Ramos (cell line): ENCODE data around the gene SLC13A2.
"Not testable (repeated sequence)": the region's sequence is repeated elsewhere in the genome, so short reads cannot be mapped to it uniquely, and the experiment has no call there.

Source experiments
- in situ Hi-C: fragments of 300-500 bp; cut with MboI; formaldehyde crosslinking; loops from one replicate; pipeline ENCODE4 v1.14.3; 2022; ENCODE audit warnings: low sequenced_read_pairs; ENCODE audit not compliant: unreplicated experiment

The SLC13A2 gene, protein sequence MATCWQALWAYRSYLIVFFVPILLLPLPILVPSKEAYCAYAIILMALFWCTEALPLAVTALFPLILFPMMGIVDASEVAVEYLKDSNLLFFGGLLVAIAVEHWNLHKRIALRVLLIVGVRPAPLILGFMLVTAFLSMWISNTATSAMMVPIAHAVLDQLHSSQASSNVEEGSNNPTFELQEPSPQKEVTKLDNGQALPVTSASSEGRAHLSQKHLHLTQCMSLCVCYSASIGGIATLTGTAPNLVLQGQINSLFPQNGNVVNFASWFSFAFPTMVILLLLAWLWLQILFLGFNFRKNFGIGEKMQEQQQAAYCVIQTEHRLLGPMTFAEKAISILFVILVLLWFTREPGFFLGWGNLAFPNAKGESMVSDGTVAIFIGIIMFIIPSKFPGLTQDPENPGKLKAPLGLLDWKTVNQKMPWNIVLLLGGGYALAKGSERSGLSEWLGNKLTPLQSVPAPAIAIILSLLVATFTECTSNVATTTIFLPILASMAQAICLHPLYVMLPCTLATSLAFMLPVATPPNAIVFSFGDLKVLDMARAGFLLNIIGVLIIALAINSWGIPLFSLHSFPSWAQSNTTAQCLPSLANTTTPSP

DNA sequence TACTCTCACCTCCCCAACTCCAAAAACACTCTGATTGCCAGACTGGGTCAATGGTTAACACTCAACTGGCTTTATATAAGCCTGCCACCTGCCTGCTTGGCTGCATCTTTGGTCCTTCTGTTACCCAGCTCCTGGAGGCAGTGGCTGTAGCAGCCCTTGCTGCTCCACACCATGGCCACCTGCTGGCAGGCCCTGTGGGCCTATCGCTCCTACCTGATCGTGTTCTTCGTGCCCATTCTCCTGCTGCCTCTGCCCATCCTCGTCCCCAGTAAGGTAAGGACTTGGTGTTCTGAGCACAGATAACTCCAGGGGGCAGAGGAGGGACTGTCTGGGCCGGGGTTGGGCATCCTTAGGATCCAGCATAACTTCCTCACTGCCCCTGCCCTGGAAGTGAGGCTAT is at the start of gene SLC13A2:
TSS of gene SLC13A2 (plus strand) at position 103 of the 400 bp plus-strand sequence. CDS start at position 172, 69 bp downstream.
- in situ Hi-C loops, result no loop called here

- in situ Hi-C loops, result loop anchor here (25.0 kb wide), 1 partner anchor 488 kb away; no protein-coding TSS in a partner anchor
These were observed 48.2 kb upstream of the SLC13A2 start for GRCh38 chr17:28425206-28425605.

GRCh38 chr17:28426081-28426519 is 47.3 kb upstream of the SLC13A2 start:
- in situ Hi-C loops, result loop anchor here (25.0 kb wide), 1 partner anchor 489 kb away; no protein-coding TSS in a partner anchor

- in situ Hi-C loops, result loop anchor here (25.0 kb wide), 1 partner anchor 490 kb away; no protein-coding TSS in a partner anchor
These were observed 46.1 kb upstream of the SLC13A2 start for GRCh38 chr17:28427371-28427770.

- in situ Hi-C loops, result loop anchor here (25.0 kb wide), 1 partner anchor 491 kb away; no protein-coding TSS in a partner anchor
These were observed 45.5 kb upstream of the SLC13A2 start for GRCh38 chr17:28427982-28428381.

DNA sequence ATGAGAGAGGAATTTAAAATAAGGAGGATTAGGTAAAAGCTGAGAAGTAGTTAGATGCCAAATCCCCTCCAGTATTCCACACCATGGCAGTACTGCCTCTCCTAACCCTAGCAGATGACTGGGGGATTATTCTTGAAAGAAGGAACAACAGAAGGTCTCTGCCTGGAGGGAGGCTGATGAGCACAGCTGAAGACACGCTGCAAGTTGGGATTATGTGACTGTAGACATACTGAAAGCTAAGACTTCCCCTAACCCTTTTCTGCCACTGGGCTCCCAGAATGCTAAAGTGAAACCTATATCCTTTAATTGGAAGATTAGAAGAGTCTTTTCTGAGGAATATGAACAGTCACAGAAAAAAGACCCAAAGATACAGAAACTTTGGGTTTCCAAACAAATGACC is 39.7 kb upstream of the SLC13A2 start:
- in situ Hi-C loops, result loop anchor here (25.0 kb wide), 1 partner anchor 496 kb away; no protein-coding TSS in a partner anchor

- in situ Hi-C loops, result loop anchor here (25.0 kb wide), 1 partner anchor 497 kb away; no protein-coding TSS in a partner anchor
These were observed 39.1 kb upstream of the SLC13A2 start for GRCh38 chr17:28434326-28434725.

- in situ Hi-C loops, result loop anchor here (25.0 kb wide), 1 partner anchor 507 kb away; no protein-coding TSS in a partner anchor
These were observed 29.4 kb upstream of the SLC13A2 start for GRCh38 chr17:28443901-28444638.

- in situ Hi-C loops, result loop anchor here (25.0 kb wide), 1 partner anchor 510 kb away; no protein-coding TSS in a partner anchor
These were observed 26.6 kb upstream of the SLC13A2 start for GRCh38 chr17:28446716-28447395.

DNA sequence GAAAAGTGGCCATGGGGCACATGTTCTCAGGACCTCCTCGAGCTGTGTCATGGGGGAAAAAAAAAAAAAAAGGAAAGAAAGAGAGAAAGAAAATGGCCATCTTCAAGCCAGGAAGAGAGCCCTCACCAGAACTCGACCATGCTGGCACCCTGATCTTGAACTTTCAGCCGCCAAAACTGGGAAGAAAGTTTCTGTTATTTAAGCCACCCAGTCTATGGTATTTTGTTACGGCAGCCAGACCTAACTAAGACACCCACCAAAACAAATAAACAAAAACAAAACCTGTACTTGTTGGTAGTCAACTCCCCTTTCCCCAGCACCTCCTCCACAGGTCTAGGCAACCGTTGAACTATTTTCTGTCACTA is 26.1 kb upstream of the SLC13A2 start:
- in situ Hi-C loops, result loop anchor here (25.0 kb wide), 1 partner anchor 510 kb away; no protein-coding TSS in a partner anchor

DNA sequence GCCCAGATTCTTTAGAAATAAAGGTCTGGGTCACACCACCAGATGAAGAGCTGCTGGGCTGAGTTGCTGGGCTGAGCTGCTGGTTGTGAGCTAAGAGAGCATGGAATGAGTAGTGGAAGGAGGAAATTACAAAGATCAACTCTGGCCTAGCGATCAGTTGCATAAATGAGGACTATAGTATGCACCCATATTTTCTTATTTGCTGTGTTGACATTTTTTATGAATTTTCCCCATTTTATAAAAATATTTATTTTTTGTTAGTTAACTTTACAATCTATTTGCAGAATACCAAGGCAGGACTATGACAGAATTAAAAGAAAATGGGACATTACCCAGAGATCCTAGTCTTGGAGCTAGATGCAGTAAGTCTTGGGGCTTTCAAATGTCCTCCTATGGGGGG is 23.6 kb upstream of the SLC13A2 start:
- in situ Hi-C loops, result loop anchor here (25.0 kb wide), 1 partner anchor 513 kb away; no protein-coding TSS in a partner anchor

DNA sequence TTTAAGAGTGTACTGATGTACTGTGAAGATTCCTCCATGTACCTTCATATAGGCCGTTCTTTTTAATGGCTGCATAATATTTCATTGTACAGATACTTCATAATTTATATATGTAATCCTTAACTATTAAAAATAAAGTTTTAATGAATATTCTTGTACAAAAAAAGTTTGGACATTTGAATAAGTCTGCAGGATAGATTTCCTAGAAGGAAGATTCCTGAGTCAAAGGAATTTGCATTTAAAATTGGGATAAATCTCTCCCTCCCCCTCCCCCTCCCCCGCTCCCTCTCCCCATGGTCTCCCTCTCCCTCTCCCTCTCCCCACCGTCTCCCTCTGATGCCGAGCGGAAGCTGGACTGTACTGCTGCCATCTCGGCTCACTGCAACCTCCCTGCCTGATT is 15.6 kb upstream of the SLC13A2 start:
- in situ Hi-C loops, result no loop called here

GRCh38 chr17:28458881-28459280 is 14.6 kb upstream of the SLC13A2 start:
- in situ Hi-C loops, result not testable (repeated sequence)

DNA sequence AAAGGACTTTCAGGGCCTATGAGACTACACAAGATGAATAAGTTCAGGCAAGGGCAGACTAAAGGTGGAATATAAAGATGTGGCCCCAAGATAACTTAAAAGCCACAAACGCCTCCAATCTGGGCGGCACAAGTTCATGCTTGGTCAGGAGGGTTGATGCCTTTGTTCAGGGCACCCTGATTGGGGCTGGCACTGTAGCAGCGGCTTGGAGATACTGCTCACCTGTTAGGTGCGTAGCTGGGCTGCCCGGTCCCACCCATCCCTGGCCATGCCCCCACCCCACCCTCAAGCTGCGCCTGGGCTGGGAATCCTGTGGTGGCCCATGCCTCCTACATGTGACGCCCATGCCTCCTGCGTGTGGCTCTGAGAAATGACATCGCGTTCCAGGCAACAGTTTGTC is 12.5 kb upstream of the SLC13A2 start:
- in situ Hi-C loops, result no loop called here

DNA sequence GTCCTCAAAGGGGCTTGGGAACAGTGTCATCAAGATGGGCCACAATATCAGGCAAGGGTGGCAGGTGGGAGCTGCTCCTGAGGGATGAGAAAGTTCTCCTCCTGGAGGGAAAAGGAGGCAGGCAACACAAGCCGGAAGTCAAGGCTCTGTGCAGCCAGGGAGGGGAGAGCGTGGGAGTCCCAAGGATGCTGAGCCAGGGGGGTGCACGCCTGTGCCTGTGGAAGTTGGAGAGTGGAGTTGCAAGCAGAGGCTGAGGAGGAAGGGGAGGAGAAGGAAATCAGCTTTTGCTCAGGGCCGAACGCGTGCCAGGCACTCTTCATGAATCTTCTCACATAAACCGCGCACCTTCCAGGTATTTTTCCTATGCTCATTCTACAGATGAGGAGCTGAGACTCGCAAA is 7.4 kb upstream of the SLC13A2 start:
- in situ Hi-C loops, result no loop called here

GRCh38 chr17:28466521-28467048 is 6.9 kb upstream of the SLC13A2 start:
- in situ Hi-C loops, result no loop called here

DNA sequence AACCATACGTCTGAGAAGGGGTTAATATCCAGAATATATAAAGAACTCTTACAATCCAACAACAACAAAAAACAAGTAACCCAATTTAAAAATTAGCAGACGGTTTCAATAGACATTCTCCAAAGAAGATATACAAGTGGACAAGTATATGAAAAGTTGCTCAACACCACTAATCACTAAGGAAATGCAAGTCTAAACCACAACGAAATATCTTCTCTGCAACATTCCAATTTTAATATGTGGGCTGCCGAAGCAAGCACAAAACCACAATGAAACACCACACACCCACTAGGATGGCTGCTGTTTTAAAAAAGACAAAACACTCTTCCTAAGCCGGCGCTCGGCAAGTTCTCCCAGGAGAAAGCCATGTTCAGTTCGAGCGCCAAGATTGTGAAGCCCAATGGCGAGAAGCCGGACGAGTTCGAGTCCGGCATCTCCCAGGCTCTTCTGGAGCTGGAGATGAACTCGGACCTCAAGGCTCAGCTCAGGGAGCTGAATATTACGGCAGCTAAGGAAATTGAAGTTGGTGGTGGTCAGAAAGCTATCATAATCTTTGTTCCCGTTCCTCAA is 5.9 kb upstream of the SLC13A2 start:
- in situ Hi-C loops, result no loop called here

GRCh38 chr17:28468033-28468735 is 5.3 kb upstream of the SLC13A2 start:
- in situ Hi-C loops, result not testable (repeated sequence)

DNA sequence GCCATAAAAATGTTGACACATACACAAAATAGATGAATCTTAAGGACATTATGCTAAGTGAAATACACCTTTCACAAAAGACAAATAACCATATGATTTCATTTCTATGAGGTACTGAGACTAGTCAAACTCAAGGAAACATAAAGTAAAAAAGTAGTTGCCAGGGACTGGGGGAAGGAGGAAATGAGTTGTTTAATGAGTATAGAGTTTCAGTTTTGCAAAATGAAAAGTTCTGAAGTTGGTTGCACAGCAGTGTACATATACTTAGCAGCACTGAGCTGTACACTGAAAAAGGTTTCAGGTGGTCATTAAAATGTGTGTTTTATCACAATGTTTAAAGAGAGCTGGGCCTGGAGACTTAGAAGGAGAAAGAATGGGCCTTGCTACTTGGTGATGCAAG is 4.7 kb upstream of the SLC13A2 start:
- in situ Hi-C loops, result no loop called here
